Measurements from ENCODE around the gene NDUFB3.

DNA sequence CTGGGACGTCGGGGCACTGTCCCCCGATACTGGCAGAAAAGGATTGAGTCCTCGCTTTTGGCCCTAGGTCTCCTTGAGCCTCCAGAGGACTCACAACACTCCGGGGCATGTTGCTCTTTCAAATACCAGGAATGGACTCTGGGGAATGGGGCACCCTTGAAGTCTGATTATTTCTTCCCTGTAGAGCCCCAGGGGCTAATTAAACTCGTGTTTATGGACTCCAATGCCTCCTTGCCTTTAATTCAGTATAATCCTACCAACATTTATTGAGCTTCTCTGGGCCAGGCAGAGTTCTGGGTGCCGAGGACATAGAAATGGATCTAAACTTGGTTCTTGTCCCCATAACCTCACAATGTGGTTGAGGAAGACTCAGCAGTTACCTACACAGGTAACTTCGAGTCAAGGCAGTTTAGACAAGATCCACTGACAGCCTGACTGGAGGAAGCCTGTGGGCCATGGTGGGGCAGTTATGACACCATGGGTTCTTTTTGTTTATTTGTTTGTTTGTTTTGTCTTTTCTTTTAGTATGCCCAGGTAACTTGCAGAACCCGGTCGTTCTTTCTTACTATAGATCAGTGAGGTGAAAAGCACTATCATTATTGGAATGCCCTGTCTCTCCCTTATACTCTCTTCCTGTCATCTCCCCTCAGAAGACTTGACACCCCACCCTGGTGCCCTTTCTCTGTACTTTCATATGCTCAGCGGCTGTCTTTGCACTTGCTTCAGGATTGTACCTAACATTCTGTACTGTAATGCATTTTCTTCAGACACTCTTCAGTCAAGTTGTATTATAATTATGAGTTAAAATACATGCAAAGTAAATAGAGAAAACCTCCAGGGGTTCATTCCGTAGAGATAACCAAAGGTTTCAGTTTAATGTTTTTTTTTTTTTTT lies 47.4 kb downstream of the NDUFB3 start:
- TF ChIP-seq, protein P1, sequence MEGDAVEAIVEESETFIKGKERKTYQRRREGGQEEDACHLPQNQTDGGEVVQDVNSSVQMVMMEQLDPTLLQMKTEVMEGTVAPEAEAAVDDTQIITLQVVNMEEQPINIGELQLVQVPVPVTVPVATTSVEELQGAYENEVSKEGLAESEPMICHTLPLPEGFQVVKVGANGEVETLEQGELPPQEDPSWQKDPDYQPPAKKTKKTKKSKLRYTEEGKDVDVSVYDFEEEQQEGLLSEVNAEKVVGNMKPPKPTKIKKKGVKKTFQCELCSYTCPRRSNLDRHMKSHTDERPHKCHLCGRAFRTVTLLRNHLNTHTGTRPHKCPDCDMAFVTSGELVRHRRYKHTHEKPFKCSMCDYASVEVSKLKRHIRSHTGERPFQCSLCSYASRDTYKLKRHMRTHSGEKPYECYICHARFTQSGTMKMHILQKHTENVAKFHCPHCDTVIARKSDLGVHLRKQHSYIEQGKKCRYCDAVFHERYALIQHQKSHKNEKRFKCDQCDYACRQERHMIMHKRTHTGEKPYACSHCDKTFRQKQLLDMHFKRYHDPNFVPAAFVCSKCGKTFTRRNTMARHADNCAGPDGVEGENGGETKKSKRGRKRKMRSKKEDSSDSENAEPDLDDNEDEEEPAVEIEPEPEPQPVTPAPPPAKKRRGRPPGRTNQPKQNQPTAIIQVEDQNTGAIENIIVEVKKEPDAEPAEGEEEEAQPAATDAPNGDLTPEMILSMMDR (IDR thresholded peaks at IDR 0.05; ENCODE audit: low read depth, low read length, missing input control): no peak
- TF ChIP-seq TAF1 (conservative IDR thresholded peaks at IDR 0.05): no peak
- no peak for TF ChIP-seq RAD21 (IDR thresholded peaks at IDR 0.05)
- TF ChIP-seq, protein P2, sequence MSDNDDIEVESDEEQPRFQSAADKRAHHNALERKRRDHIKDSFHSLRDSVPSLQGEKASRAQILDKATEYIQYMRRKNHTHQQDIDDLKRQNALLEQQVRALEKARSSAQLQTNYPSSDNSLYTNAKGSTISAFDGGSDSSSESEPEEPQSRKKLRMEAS (IDR thresholded peaks at IDR 0.05): no peak
